H1 (cell line): ENCODE results near the gene STK32A. TPM values are rescaled to one million over a fixed set of nuclear protein-coding genes. Genes with fewer than 3 reads are reported as not detected.

Experiments
- CTCF ChIA-PET: fragments of 300-600 bp; sonication (Branson Sonifier 250); formaldehyde crosslinking; loops from one replicate; lab custom pipeline; 2021; ENCODE audit not compliant: partially characterized antibody; lab: Charles Lee
- POLR2A ChIA-PET: fragments of 300-600 bp; sonication (Branson Sonifier 250); formaldehyde crosslinking; loops from one replicate; lab custom pipeline; 2021; ENCODE audit warnings: inconsistent platforms; ENCODE audit not compliant: partially characterized antibody; lab: Charles Lee
- DNase-seq, 2 experiments: peaks; one replicate each; pipeline versions ENCODE4 v3.0.0 to v3.0.0-alpha.2; 2010 to 2022; ENCODE audit warnings: low spot score in 2 of 2, low read depth in 1 of 2, mixed read lengths in 1 of 2
- FAIRE-seq: peaks from 2 replicates; lab custom pipeline; 2011; peaks lifted over from hg19 to GRCh38; lab: Jason Lieb, UNC
- H2AFZ ChIP-seq: 2 replicates; pipeline ENCODE4 v1.8.1; 2012; ENCODE audit warnings: low read length, inconsistent platforms
- H2AK5ac ChIP-seq: 2 replicates; pipeline ENCODE4 v1.6.1; 2013; ENCODE audit warnings: low read depth, low read length
- H2BK120ac ChIP-seq: replicated peaks from 2 replicates; pipeline ENCODE3; 2013; ENCODE audit warnings: low read depth, low read length, inconsistent platforms
- H2BK12ac ChIP-seq: 2 replicates; pipeline ENCODE4 v1.6.1; 2013; ENCODE audit warnings: low read depth, low read length
- H2BK15ac ChIP-seq: 2 replicates; pipeline ENCODE4 v1.6.1; 2013; ENCODE audit warnings: low read length
- H2BK20ac ChIP-seq: 2 replicates; pipeline ENCODE4 v1.6.1; 2013; ENCODE audit warnings: low read length
- H2BK5ac ChIP-seq: 2 replicates; pipeline ENCODE4 v1.6.1; 2013; ENCODE audit warnings: low read depth, low read length
- H3K14ac ChIP-seq: 2 replicates; pipeline ENCODE4 v1.6.1; 2013; ENCODE audit warnings: inconsistent platforms; ENCODE audit not compliant: insufficient read length
- H3K18ac ChIP-seq: 2 replicates; pipeline ENCODE4 v1.6.1; 2013; ENCODE audit warnings: low read length; ENCODE audit errors: extremely low read depth
- H3K23ac ChIP-seq: 2 replicates; pipeline ENCODE4 v1.6.1; 2013; ENCODE audit warnings: inconsistent platforms; ENCODE audit not compliant: insufficient read length
- H3K23me2 ChIP-seq: 2 replicates; pipeline ENCODE4 v1.6.1; 2013; ENCODE audit warnings: low read depth, low read length
- H3K27ac ChIP-seq: 2 replicates; pipeline ENCODE4 v1.6.1; 2011; ENCODE audit warnings: low read depth, low read length, inconsistent platforms
- H3K27me3 ChIP-seq, 4 experiments: replicated peaks in 1 of 4; 1 replicate in 1 of 4; 2 replicates in 3 of 4; pipeline versions ENCODE4 v1.6.1 to v1.8.1; 2011 to 2013; ENCODE audit warnings: low read length in 3 of 4, mild to moderate bottlenecking in 3 of 4, inconsistent platforms in 2 of 4, mixed read lengths in 2 of 4, moderate library complexity in 1 of 4; ENCODE audit not compliant: control insufficient read depth in 3 of 4, insufficient read depth in 3 of 4; ENCODE audit errors: extremely low read depth in 1 of 4
- H3K36me3 ChIP-seq, 4 experiments: 2 replicates each; pipeline versions ENCODE4 v1.6.1 to v1.8.1; 2011 to 2013; ENCODE audit warnings: mild to moderate bottlenecking in 4 of 4, low read length in 3 of 4, moderate library complexity in 2 of 4, control low read depth in 1 of 4, inconsistent platforms in 1 of 4; ENCODE audit not compliant: insufficient read depth in 4 of 4, control insufficient read depth in 2 of 4
- H3K4ac ChIP-seq: replicated peaks from 2 replicates; pipeline ENCODE3; 2013; ENCODE audit warnings: low read length, low read depth, mixed read lengths, inconsistent platforms; ENCODE audit not compliant: insufficient read length
- H3K4me1 ChIP-seq, 4 experiments: replicated peaks in 1 of 4; 1 replicate in 1 of 4; 2 replicates in 3 of 4; pipeline versions ENCODE4 v1.6.1 to v1.8.1; 2011 to 2013; ENCODE audit warnings: low read length in 3 of 4, inconsistent platforms in 2 of 4, mixed read lengths in 1 of 4; ENCODE audit not compliant: insufficient read depth in 4 of 4, control insufficient read depth in 3 of 4
- H3K4me2 ChIP-seq, 2 experiments: 2 replicates each; pipeline versions ENCODE4 v1.6.1 to v1.8.1; 2011 to 2013; ENCODE audit warnings: low read depth in 2 of 2, low read length in 2 of 2, control low read depth in 1 of 2, inconsistent platforms in 1 of 2, mild to moderate bottlenecking in 1 of 2; ENCODE audit not compliant: insufficient read depth in 1 of 2
- H3K4me3 ChIP-seq, 4 experiments: fragments of 200-600, 300-600 bp in 1 of 4; sonication (generic), shearing (Covaris generic), sonication (Bioruptor Twin) in 1 of 4; 2 replicates each; pipeline versions ENCODE4 v1.5.1 to v1.8.1; 2011 to 2016; ENCODE audit warnings: low read length in 4 of 4, low read depth in 3 of 4, control low read depth in 2 of 4, inconsistent platforms in 2 of 4, mild to moderate bottlenecking in 2 of 4, mixed read lengths in 1 of 4, moderate library complexity in 1 of 4; ENCODE audit not compliant: insufficient read depth in 2 of 4; ENCODE audit errors: extremely low read depth in 1 of 4
- H3K56ac ChIP-seq: replicated peaks from 2 replicates; pipeline ENCODE3; 2013; ENCODE audit warnings: low read depth, mild to moderate bottlenecking, mixed read lengths, low read length, inconsistent platforms; ENCODE audit not compliant: insufficient read length
- H3K79me1 ChIP-seq: 2 replicates; pipeline ENCODE4 v1.6.1; 2013; ENCODE audit warnings: low read depth, low read length, control low read depth
- H3K79me2 ChIP-seq, 2 experiments: 2 replicates each; pipeline versions ENCODE4 v1.6.1 to v1.8.1; 2012 to 2013; ENCODE audit warnings: low read length in 2 of 2, mild to moderate bottlenecking in 2 of 2, inconsistent platforms in 1 of 2; ENCODE audit not compliant: insufficient read depth in 2 of 2, control insufficient read depth in 1 of 2
- H3K9ac ChIP-seq, 4 experiments: replicated peaks in 1 of 4; 1 replicate in 1 of 4; 2 replicates in 3 of 4; pipeline versions ENCODE4 v1.6.1 to v1.8.1; 2011 to 2013; ENCODE audit warnings: low read depth in 3 of 4, low read length in 3 of 4, control low read depth in 2 of 4, mild to moderate bottlenecking in 2 of 4, moderate library complexity in 2 of 4, inconsistent platforms in 1 of 4; ENCODE audit errors: extremely low read depth in 1 of 4
- H3K9me3 ChIP-seq, 2 experiments: 2 replicates each; pipeline versions ENCODE4 v1.6.1 to v1.8.1; 2012 to 2013; ENCODE audit warnings: mild to moderate bottlenecking in 2 of 2, moderate library complexity in 2 of 2, control low read depth in 1 of 2, inconsistent platforms in 1 of 2, low read depth in 1 of 2, low read length in 1 of 2, mixed read lengths in 1 of 2; ENCODE audit not compliant: insufficient read depth in 2 of 2
- H4K20me1 ChIP-seq, 2 experiments: replicated peaks in 1 of 2; 2 replicates each; pipeline versions ENCODE3 to v1.8.1; 2011 to 2013; ENCODE audit warnings: inconsistent platforms in 2 of 2, low read length in 2 of 2, mild to moderate bottlenecking in 1 of 2; ENCODE audit not compliant: insufficient read depth in 2 of 2, control insufficient read depth in 1 of 2
- H4K5ac ChIP-seq: 2 replicates; pipeline ENCODE4 v1.6.1; 2013; ENCODE audit warnings: low read length, low read depth, mixed read lengths, inconsistent platforms; ENCODE audit not compliant: insufficient read length
- H4K8ac ChIP-seq: 2 replicates; pipeline ENCODE4 v1.8.0; 2013; ENCODE audit warnings: mild to moderate bottlenecking, moderate library complexity, low read length, inconsistent platforms; ENCODE audit not compliant: insufficient read depth; ENCODE audit errors: extremely low read depth
- H4K91ac ChIP-seq: replicated peaks from 2 replicates; pipeline ENCODE3; 2013; ENCODE audit warnings: low read length, mixed read lengths, inconsistent platforms; ENCODE audit not compliant: insufficient read length
- ATF2 ChIP-seq: IDR thresholded peaks from 2 replicates; pipeline ENCODE4 v1.6.1; 2012; ENCODE audit warnings: low read length, inconsistent platforms
- RFX5 ChIP-seq: IDR thresholded peaks from 2 replicates; pipeline ENCODE4 v1.6.1; 2011; ENCODE audit warnings: low read depth, low read length, improper control_type of control experiment, borderline replicate concordance
- RNF2 ChIP-seq: fragments of 200-900, 300-1000 bp; sonication (generic); IDR thresholded peaks from 2 replicates; pipeline ENCODE4 v1.7.1; 2016; ENCODE audit warnings: borderline replicate concordance, low read depth, mild to moderate bottlenecking, antibody characterized with exemption, low read length; ENCODE audit not compliant: poor library complexity, severe bottlenecking; ENCODE audit errors: missing control alignments
- WGBS, 2 experiments: shearing (Covaris generic) in 1 of 2; methylation state at CpG; one replicate each; pipeline versions ENCODE4 v1.1.6 to v1.1.7; 2013 to 2015; ENCODE audit warnings: low lambda C conversion rate in 2 of 2, mixed read lengths in 2 of 2, inconsistent platforms in 1 of 2, low coverage in 1 of 2, missing lambda C conversion rate in 1 of 2; ENCODE audit not compliant: insufficient replicate concordance in 2 of 2, insufficient coverage in 1 of 2, insufficient read length in 1 of 2; ENCODE audit errors: extremely low coverage in 1 of 2, missing lambda C conversion rate in 1 of 2; 5-methylcytosine and 5-hydroxymethylcytosine counted together
- polyA plus RNA-seq, 7 experiments: library from polyadenylated mRNA; depleted of rRNA in 3 of 7; stranded (reverse) in 5 of 7; unstranded in 2 of 7; fragments of >200 nt in 5 of 7; fragments of 200-250 nt in 2 of 7; gene quantifications; 1 replicate in 5 of 7; 2 replicates in 1 of 7; 4 replicates in 1 of 7; pipeline versions ENCODE4 v1.2.1 to v1.2.3, GENCODE V29; 2011 to 2013; ENCODE audit warnings: missing spikeins in 2 of 7, mixed read lengths in 2 of 7
- total RNA-seq: library from RNA; stranded (reverse); fragmentation: NEBNext Ultra II Directional; extraction: Animal tissue kit (Norgen Biotek cat#: 25700); gene quantifications from 2 replicates; pipeline ENCODE4 v1.2.1, GENCODE V29; 2021

STK32A gene
- total and polyA plus RNA-seq, 2 of the 8 experiments (the other 6 are each of a cell fraction or from before 2014, with no cell fraction given) = 1.3 to 2.5 TPM

GRCh38 chr5:147431586-147431985, 196.8 kb downstream of the STK32A start:
- POLR2A ChIA-PET = interaction anchor here (1.1 kb wide), 2 partner anchors 16 to 21 kb away, joined by 3 to 4 read pairs; no protein-coding TSS in a partner anchor
- H3K23ac ChIP-seq = no peak overlapping the region
- peaks cover 45 to 48% of the 10 kb centered on the region in 2 experiments for H4K20me1 ChIP-seq
- 86% methylated on average over 3 of the region's 3 CpGs; no CpG with 5 or more reads in 1 of the 2 experiments for WGBS, 2 experiments
- no peak overlapping the region for H2BK12ac ChIP-seq
- no peak overlapping the region for H2AFZ ChIP-seq
- H3K79me1 ChIP-seq = peaks cover 13% of the 10 kb centered on the region
- H3K9ac ChIP-seq = no peak overlapping the region
- no peak overlapping the region for H2BK120ac ChIP-seq
- H3K18ac ChIP-seq = no peak overlapping the region
- H4K8ac ChIP-seq = no peak overlapping the region
- H3K23me2 ChIP-seq = no peaks in the 10 kb centered on the region
- H3K4me1 ChIP-seq = peaks cover 5 to 18% (median 10%) of the 10 kb centered on the region in 4 experiments; a peak in 6 of 7 replicates
- H3K27ac ChIP-seq = no peak overlapping the region
- FAIRE-seq = no peak
- peaks cover 0 to 1% (median 0%) of the 10 kb centered on the region in 4 experiments; a peak in 1 of 7 replicates for H3K27me3 ChIP-seq
- CTCF ChIA-PET = interaction anchor here (0.8 to 1.8 kb wide), 10 partner anchors 9 to 147 kb away, joined by 3 to 6 read pairs (median 4); no protein-coding TSS in a partner anchor
- H3K4me3 ChIP-seq = no peak overlapping the region
- H3K4me2 ChIP-seq = peak overlapping the region in 1 of 2 experiments; percentile 18; a peak in 1 of 4 replicates
- peaks cover 2 to 43% (median 5%) of the 10 kb centered on the region in 4 experiments; a peak in 2 of 8 replicates for H3K36me3 ChIP-seq
- TF ChIP-seq RFX5 (no peak), RNF2 (no peak), ATF2 (no peak)
- H4K5ac ChIP-seq = no peak overlapping the region
- H2BK5ac ChIP-seq = no peak overlapping the region
- no peak overlapping the region for H4K91ac ChIP-seq
- H3K4ac ChIP-seq = no peak overlapping the region
- no peak overlapping the region for H3K56ac ChIP-seq
- no peak overlapping the region for H2BK15ac ChIP-seq
- H3K79me2 ChIP-seq = peaks cover 67 to 100% of the 10 kb centered on the region in 2 experiments
- no peak overlapping the region for H2BK20ac ChIP-seq
- H3K9me3 ChIP-seq = no peaks in the 10 kb centered on the region
- DNase-seq = no peak
- no peak overlapping the region for H2AK5ac ChIP-seq
- no peak overlapping the region for H3K14ac ChIP-seq
